ENCODE results near the gene MRPS6. TPM values are rescaled to one million over a fixed set of nuclear protein-coding genes. Genes with fewer than 3 reads are reported as not detected.
A peak's percentile ranks its signal among the peaks of the same experiment; 100 is the strongest.

The MRPS6 gene
- total RNA-seq, 4 donors from 2014 or later: 17.3 to 54.8 (median 29.3) TPM

- in situ Hi-C loops (cut with MboI; ENCODE audit: low sequenced_read_pairs in 4 of 4) (no loop called here), intact Hi-C loops (cut with DNase I; ENCODE audit: low total_unique reads) (no loop called here)
- DNase-seq (no peak), ATAC-seq (no peak)
- Histone ChIP-seq H3K27ac (no peak overlapping the region), H3K4me1 (peaks cover 32 to 42% of the 10 kb centered on the region in 2 donors), H3K27me3 (no peaks in the 10 kb centered on the region), H3K36me3 (peaks cover 0 to 5% of the 10 kb centered on the region in 2 donors), H3K4me3 (no peak overlapping the region), H3K9me3 (no peaks in the 10 kb centered on the region)
- TF ChIP-seq, protein P1, sequence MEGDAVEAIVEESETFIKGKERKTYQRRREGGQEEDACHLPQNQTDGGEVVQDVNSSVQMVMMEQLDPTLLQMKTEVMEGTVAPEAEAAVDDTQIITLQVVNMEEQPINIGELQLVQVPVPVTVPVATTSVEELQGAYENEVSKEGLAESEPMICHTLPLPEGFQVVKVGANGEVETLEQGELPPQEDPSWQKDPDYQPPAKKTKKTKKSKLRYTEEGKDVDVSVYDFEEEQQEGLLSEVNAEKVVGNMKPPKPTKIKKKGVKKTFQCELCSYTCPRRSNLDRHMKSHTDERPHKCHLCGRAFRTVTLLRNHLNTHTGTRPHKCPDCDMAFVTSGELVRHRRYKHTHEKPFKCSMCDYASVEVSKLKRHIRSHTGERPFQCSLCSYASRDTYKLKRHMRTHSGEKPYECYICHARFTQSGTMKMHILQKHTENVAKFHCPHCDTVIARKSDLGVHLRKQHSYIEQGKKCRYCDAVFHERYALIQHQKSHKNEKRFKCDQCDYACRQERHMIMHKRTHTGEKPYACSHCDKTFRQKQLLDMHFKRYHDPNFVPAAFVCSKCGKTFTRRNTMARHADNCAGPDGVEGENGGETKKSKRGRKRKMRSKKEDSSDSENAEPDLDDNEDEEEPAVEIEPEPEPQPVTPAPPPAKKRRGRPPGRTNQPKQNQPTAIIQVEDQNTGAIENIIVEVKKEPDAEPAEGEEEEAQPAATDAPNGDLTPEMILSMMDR (IDR thresholded peaks at IDR 0.05 in 4 of 5, conservative IDR thresholded peaks at IDR 0.05 in 1 of 5): no peak
Measured at GRCh38 chr21:34135330-34135729, 62.0 kb downstream of the MRPS6 start.

- no peak overlapping the region for H3K27ac ChIP-seq
- H3K4me3 ChIP-seq: no peak overlapping the region
- no peaks in the 10 kb centered on the region for H3K36me3 ChIP-seq
- no peak for DNase-seq
- H3K4me1 ChIP-seq: peaks cover 5 to 26% of the 10 kb centered on the region in 2 donors
- in situ Hi-C loops (cut with MboI; ENCODE audit: low sequenced_read_pairs in 4 of 4): no loop called here
- H3K9me3 ChIP-seq: no peaks in the 10 kb centered on the region
- H3K27me3 ChIP-seq: no peaks in the 10 kb centered on the region
- TF ChIP-seq POLR2A (IDR thresholded peaks at IDR 0.05): no peak
- TF ChIP-seq, protein P1 (IDR thresholded peaks at IDR 0.05 in 4 of 5, conservative IDR thresholded peaks at IDR 0.05 in 1 of 5): no peak
- intact Hi-C loops (cut with DNase I; ENCODE audit: low total_unique reads): no loop called here
- no peak for ATAC-seq
Measured at GRCh38 chr21:34141373-34141772, 68.0 kb downstream of the MRPS6 start.

- DNase-seq (no peak), ATAC-seq (no peak)
- no peak for TF ChIP-seq POLR2A (IDR thresholded peaks at IDR 0.05)
- TF ChIP-seq, protein P1 (IDR thresholded peaks at IDR 0.05 in 4 of 5, conservative IDR thresholded peaks at IDR 0.05 in 1 of 5): no peak
- no peaks in the 10 kb centered on the region for H3K9me3 ChIP-seq
- intact Hi-C loops (cut with DNase I; ENCODE audit: low total_unique reads) (no loop called here), in situ Hi-C loops (cut with MboI; ENCODE audit: low sequenced_read_pairs in 4 of 4) (no loop called here)
- H3K27ac ChIP-seq: peak overlapping the region in 1 of 4 donors; percentile 11
- peaks cover 5 to 26% of the 10 kb centered on the region in 2 donors for H3K4me1 ChIP-seq
- no peaks in the 10 kb centered on the region for H3K36me3 ChIP-seq
- H3K27me3 ChIP-seq: no peaks in the 10 kb centered on the region
- H3K4me3 ChIP-seq: no peak overlapping the region
Measured at GRCh38 chr21:34143685-34144182, 70.4 kb downstream of the MRPS6 start.

DNA sequence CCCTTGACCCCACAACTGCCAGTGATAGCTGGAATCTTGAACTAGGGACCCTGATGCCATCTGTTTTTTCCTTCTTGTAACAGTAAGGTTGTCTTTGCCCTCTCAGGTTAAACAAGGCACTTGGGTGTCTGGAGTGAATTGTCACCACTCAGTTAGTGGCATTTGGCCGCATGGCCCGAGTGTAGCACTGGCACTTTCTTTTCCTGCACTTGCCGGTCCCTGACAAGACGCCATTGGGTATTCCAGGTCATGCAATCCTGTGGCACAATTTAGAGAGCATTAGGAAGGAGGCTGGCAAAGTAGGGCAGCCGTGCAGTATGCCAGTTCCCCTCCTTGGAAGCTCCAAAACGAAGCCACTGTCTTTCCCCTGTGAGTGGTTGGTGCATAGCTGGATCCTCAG, 70.8 kb downstream of the MRPS6 start:
- no peaks in the 10 kb centered on the region for H3K36me3 ChIP-seq
- intact Hi-C loops (cut with DNase I; ENCODE audit: low total_unique reads): no loop called here
- TF ChIP-seq, protein P1 (IDR thresholded peaks at IDR 0.05 in 4 of 5, conservative IDR thresholded peaks at IDR 0.05 in 1 of 5): no peak
- no peak for TF ChIP-seq POLR2A (IDR thresholded peaks at IDR 0.05)
- no peak overlapping the region for H3K4me3 ChIP-seq
- ATAC-seq (no peak), DNase-seq (no peak)
- H3K27me3 ChIP-seq: no peaks in the 10 kb centered on the region
- H3K27ac ChIP-seq: no peak overlapping the region
- H3K9me3 ChIP-seq: no peaks in the 10 kb centered on the region
- in situ Hi-C loops (cut with MboI; ENCODE audit: low sequenced_read_pairs in 4 of 4): no loop called here
- peaks cover 5 to 26% of the 10 kb centered on the region in 2 donors for H3K4me1 ChIP-seq

Data from gastrocnemius medialis (tissue), 4 donors.